Keratinocyte (primary cell): ENCODE data around the gene MUL1.

Source experiments
- EZH2 ChIP-seq: IDR thresholded peaks from one replicate; pipeline ENCODE4 v1.6.1; 2012; ENCODE audit warnings: inconsistent platforms, mild to moderate bottlenecking, low read length, moderate library complexity
- TF ChIP-seq, protein P1 (sequence below), 3 experiments: IDR thresholded peaks in 1 of 3; conservative IDR thresholded peaks in 1 of 3; optimal IDR thresholded peaks in 1 of 3; 2 replicates in 2 of 3; 3 replicates in 1 of 3; pipeline versions ENCODE3 to v1.5.1; 2011; ENCODE audit warnings: low read length in 3 of 3, mild to moderate bottlenecking in 3 of 3, moderate library complexity in 2 of 3, control low read depth in 1 of 3, inconsistent platforms in 1 of 3; ENCODE audit not compliant: insufficient read depth in 2 of 3; ENCODE audit errors: extremely low read depth in 1 of 3

DNA sequence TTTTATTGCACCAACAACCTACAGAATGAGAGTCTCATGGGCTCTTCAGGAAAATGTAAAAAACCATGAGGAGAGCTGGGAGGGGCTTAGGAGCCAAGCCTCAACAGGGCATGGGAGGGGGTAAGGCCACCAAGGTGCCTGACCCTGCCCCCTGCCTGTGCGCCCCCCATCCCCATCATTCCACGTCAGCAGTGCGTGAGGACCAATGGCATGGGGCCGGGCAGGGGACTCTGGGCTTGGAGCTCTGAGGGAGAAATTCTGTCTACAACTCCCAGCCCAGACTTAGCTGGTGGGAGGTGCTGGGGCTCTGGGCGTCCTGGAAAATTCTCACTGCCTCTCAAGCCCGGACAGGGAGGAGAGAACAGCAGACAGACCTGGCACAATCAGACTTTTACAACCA is 16.8 kb downstream of the MUL1 start:
- TF ChIP-seq, protein P1, sequence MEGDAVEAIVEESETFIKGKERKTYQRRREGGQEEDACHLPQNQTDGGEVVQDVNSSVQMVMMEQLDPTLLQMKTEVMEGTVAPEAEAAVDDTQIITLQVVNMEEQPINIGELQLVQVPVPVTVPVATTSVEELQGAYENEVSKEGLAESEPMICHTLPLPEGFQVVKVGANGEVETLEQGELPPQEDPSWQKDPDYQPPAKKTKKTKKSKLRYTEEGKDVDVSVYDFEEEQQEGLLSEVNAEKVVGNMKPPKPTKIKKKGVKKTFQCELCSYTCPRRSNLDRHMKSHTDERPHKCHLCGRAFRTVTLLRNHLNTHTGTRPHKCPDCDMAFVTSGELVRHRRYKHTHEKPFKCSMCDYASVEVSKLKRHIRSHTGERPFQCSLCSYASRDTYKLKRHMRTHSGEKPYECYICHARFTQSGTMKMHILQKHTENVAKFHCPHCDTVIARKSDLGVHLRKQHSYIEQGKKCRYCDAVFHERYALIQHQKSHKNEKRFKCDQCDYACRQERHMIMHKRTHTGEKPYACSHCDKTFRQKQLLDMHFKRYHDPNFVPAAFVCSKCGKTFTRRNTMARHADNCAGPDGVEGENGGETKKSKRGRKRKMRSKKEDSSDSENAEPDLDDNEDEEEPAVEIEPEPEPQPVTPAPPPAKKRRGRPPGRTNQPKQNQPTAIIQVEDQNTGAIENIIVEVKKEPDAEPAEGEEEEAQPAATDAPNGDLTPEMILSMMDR (optimal IDR thresholded peaks at IDR 0.05 in 1 of 3, IDR thresholded peaks at IDR 0.05 in 1 of 3, conservative IDR thresholded peaks at IDR 0.05 in 1 of 3; ENCODE audit: extremely low read depth in 1 of 3, insufficient read depth in 2 of 3, low read length in 3 of 3) = no peak
- no peak for TF ChIP-seq EZH2
